ENCODE measurements around the gene CASP5. TPM values are rescaled to one million over a fixed set of nuclear protein-coding genes. Genes with fewer than 3 reads are reported as not detected.

CASP5 gene
- total and polyA plus RNA-seq, 2 of the 4 experiments (the other 2 are of a cell fraction): not detected

DNA sequence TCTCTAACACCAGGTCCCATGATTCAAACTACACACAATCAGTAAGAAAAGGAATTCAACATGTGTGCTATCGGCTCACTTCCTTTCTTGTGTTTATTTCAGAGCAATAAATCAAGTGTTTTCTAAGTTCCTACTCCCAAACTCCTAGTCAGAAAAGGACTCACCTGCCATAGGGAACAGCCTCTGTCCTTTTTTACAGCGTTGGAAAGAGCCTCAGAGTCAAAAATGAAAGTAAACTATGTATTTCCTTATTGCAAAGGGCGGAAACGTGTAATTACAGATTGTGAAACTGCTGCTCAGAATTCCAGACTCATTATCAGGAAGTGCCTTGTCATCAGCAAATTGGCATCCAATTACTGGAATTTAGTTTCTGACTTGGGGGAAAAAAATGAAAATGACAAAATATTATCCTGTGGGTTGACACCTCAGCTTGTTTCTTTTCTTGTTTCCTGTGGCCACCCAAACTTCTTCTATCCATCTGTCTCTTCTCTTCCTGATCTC, 54.6 kb downstream of the CASP5 start, which contains the start of gene CASP4:
CASP4 (minus strand) TSS at position 220 of the 501 bp plus-strand sequence; CDS start at position 171, 49 bp downstream.
- peak within 1 kb of the TSS; percentile 93 for H3K14ac ChIP-seq (replicated peaks; ENCODE audit: low read depth, low read length)
- peak within 1 kb of the TSS; percentile 77 for H2BK20ac ChIP-seq (ENCODE audit: low read depth, low read length)
- peak within 1 kb of the TSS; percentile 94 for H4K91ac ChIP-seq (ENCODE audit: insufficient read depth, low read depth, low read length)
- H2AK9ac ChIP-seq (replicated peaks; ENCODE audit: low read depth, low read length, poor library complexity): peak within 1 kb of the TSS; percentile 88
- intact Hi-C loops (cut with micrococcal nuclease): loop anchor here (2.0 to 10.0 kb wide), 4 partner anchors 78 to 1109 kb away; partner anchors contain the start of genes AASDHPPT and KBTBD3
- no peaks in the 10 kb centered on the region for H3K27me3 ChIP-seq (ENCODE audit: control insufficient read depth, insufficient read depth, low read length)
- POLR2A ChIA-PET (ENCODE audit: unreplicated experiment): no interaction called here
- H2AFZ ChIP-seq (replicated peaks; ENCODE audit: low read length, poor library complexity): peak within 1 kb of the TSS; percentile 89
- no peaks in the 10 kb centered on the region for H3K9me1 ChIP-seq (ENCODE audit: insufficient read depth, low read length)
- H3K4me2 ChIP-seq (ENCODE audit: low read depth, low read length): peak within 1 kb of the TSS; percentile 92
- ATAC-seq (ENCODE audit: low read depth) (peak; percentile 65), DNase-seq (peak; percentile 78)
- H3K23ac ChIP-seq (ENCODE audit: low read depth, low read length): peak within 1 kb of the TSS; percentile 92
- H3K56ac ChIP-seq (ENCODE audit: extremely low read depth, insufficient read depth, low read length): peak within 1 kb of the TSS; percentile 93
- peak within 1 kb of the TSS; percentile 93 to 98 for H4K8ac ChIP-seq (ENCODE audit: low read depth in 2 of 2, low read length in 2 of 2)
- peak within 1 kb of the TSS; percentile 87 for H3K4me3 ChIP-seq (ENCODE audit: insufficient read depth, low read depth, low read length)
- H3K36me3 ChIP-seq (ENCODE audit: control insufficient read depth, insufficient read depth, low read length): peaks cover 5% of the 10 kb centered on the region
- peak within 1 kb of the TSS; percentile 95 for H3K4ac ChIP-seq (ENCODE audit: low read depth, low read length)
- in situ Hi-C loops (cut with MboI; ENCODE audit: low sequenced_read_pairs): no loop called here
- TF ChIP-seq POLR2A (IDR thresholded peaks at IDR 0.05; ENCODE audit: low read depth, low read length) (peak; percentile 51; the same call in 1 of the 2 replicates), CEBPB (IDR thresholded peaks at IDR 0.05; ENCODE audit: low read depth, low read length) (peak; percentile 95), SMC3 (IDR thresholded peaks at IDR 0.05; ENCODE audit: low read depth, low read length) (no peak), MAFK (IDR thresholded peaks at IDR 0.05; ENCODE audit: low read depth, low read length) (peak; percentile 58; the same call in 1 of the 2 replicates), MXI1 (IDR thresholded peaks at IDR 0.05; ENCODE audit: borderline replicate concordance, low read depth, low read length) (no peak), NFE2L2 (IDR thresholded peaks at IDR 0.05; ENCODE audit: low read depth, low read length) (peak; percentile 73; the same call in 1 of the 2 replicates), CHD1 (IDR thresholded peaks at IDR 0.05; ENCODE audit: low read depth, low read length) (no peak)
- peak within 1 kb of the TSS; percentile 90 for H2BK120ac ChIP-seq (ENCODE audit: low read depth, low read length)
- no peaks in the 10 kb centered on the region for H4K20me1 ChIP-seq (ENCODE audit: insufficient read depth, low read length)
- CTCF ChIA-PET: interaction anchor here (0.9 kb wide), 1 partner anchor 300 kb away, joined by 3 read pairs; no protein-coding TSS in a partner anchor
- BruUV-seq (replicated peaks): no TSS peak
- H3K9ac ChIP-seq (ENCODE audit: low read depth, low read length): peak within 1 kb of the TSS; percentile 71
- peak within 1 kb of the TSS; percentile 99 for H3K27ac ChIP-seq (ENCODE audit: insufficient read depth, low read length)
- H4K5ac ChIP-seq (ENCODE audit: low read depth, low read length): peak within 1 kb of the TSS; percentile 93
- H2BK15ac ChIP-seq (ENCODE audit: low read depth, low read length): peak within 1 kb of the TSS; percentile 78
- H3K4me1 ChIP-seq (ENCODE audit: control insufficient read depth, insufficient read depth, low read length): peaks cover 10% of the 10 kb centered on the region; the same call in 1 of the 2 replicates
- dilution Hi-C loops (cut with HindIII; ENCODE audit: low sequenced_read_pairs, unreplicated experiment): no loop called here
- peaks cover 17 to 22% of the 10 kb centered on the region in 2 experiments for H3K79me1 ChIP-seq (ENCODE audit: low read depth in 1 of 2, low read length in 2 of 2)
- peak within 1 kb of the TSS; percentile 99 for H2BK5ac ChIP-seq (ENCODE audit: low read depth, low read length, poor library complexity, severe bottlenecking)
- WGBS, 2 experiments (ENCODE audit: extremely low coverage in 2 of 2, insufficient read length in 1 of 2): no CpG with 5 or more reads among the region's 4 CpGs
- H3K9me3 ChIP-seq (ENCODE audit: control insufficient read depth, insufficient read depth, low read length): peaks cover 3% of the 10 kb centered on the region; the same call in 1 of the 2 replicates
- peak within 1 kb of the TSS; percentile 97 for H3K18ac ChIP-seq (ENCODE audit: low read depth, low read length)
- H2AK5ac ChIP-seq (ENCODE audit: low read depth, low read length): peak within 1 kb of the TSS; percentile 89

Data from IMR-90 (cell line).